Right lobe of liver (tissue), 4 donors: ENCODE results near the gene FARS2.

ENCODE experiments used
- CTCF ChIP-seq, 4 donors: fragments of 200-600 bp in 3 of 4; fragments of 450-650 bp in 1 of 4; IDR thresholded peaks; one replicate each; pipeline versions ENCODE4 v1.5.1 to v1.8.0; 2016 to 2022; ENCODE audit warnings: antibody characterized with exemption in 4 of 4, mild to moderate bottlenecking in 2 of 4
- POLR2A ChIP-seq: fragments of 450-650 bp; IDR thresholded peaks from one replicate; pipeline ENCODE4 v1.6.1; 2017; ENCODE audit warnings: antibody characterized with exemption, mild to moderate bottlenecking
- donor health status: DM: no; HTN: no; CAD: no.
- donor health status: DM: no; HTN: no; CAD: no.
- donor health status: DM: no; HTN: yes; CAD: no.

DNA sequence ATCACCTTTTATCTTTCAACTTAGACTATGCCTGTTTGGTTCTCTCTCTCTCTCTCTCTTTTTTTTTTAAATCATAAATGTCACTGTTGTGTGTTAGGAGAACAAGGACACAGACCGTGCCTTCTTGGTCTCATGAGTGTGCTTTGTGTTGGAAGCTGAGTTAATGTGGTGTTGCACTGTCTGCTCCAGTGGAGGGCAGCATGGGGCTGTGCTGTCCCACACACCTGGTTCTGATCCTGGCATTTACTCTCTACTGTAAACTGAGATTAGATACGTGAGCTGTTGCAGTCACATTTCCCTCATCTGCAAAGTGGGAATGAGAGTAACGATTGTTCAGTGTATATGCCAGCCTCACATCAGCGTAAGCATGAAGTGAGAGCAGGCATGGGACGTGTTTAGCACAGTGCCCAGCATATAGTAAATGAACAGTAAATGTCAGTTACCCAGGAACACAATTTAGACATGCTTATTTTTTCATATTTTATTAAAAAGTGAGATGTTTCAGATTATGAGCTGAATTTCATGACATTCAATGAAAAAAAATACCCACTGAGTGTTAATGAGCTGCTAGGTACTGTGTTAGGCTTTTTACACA is 161.1 kb downstream of the FARS2 start:
- TF ChIP-seq CTCF (IDR thresholded peaks at IDR 0.05) (peak; percentile 38 to 59 (median 52)), POLR2A (no peak)
